ENCODE measurements around the gene SCAF1.
"Not testable (repeated sequence)": the region's sequence is repeated elsewhere in the genome, so short reads cannot be mapped to it uniquely, and the experiment has no call there.

The SCAF1 gene

DNA sequence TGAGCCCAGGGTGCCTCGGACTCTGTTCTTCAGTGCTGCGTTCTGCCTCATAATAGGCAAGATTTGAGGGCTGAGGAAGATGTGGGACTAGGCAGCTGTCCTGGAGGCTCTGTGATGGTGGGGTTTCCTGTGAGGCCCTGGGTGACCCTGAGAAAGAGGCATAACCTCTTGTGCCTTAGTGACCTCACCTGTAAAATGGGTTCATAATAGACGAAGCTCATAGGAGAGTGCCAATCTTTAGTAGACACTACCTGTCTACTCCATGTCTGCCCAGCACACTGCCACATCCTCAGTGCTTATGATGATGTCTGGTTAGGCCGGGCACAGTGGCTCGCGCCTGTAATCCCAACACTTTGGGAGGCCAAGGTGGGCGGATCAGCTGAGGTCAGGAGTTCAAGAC is 25.5 kb upstream of the SCAF1 start:
- POLR2A ChIA-PET: no interaction called here
- DNase-seq (ENCODE audit: extremely low spot score): no peak
- CTCF ChIA-PET: interaction anchor here (0.9 to 1.7 kb wide), 2 partner anchors 46 to 47 kb away, joined by 3 to 9 read pairs; no protein-coding TSS in a partner anchor
- TF ChIP-seq, protein P1, sequence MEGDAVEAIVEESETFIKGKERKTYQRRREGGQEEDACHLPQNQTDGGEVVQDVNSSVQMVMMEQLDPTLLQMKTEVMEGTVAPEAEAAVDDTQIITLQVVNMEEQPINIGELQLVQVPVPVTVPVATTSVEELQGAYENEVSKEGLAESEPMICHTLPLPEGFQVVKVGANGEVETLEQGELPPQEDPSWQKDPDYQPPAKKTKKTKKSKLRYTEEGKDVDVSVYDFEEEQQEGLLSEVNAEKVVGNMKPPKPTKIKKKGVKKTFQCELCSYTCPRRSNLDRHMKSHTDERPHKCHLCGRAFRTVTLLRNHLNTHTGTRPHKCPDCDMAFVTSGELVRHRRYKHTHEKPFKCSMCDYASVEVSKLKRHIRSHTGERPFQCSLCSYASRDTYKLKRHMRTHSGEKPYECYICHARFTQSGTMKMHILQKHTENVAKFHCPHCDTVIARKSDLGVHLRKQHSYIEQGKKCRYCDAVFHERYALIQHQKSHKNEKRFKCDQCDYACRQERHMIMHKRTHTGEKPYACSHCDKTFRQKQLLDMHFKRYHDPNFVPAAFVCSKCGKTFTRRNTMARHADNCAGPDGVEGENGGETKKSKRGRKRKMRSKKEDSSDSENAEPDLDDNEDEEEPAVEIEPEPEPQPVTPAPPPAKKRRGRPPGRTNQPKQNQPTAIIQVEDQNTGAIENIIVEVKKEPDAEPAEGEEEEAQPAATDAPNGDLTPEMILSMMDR (IDR thresholded peaks at IDR 0.05; ENCODE audit: control extremely low read depth, extremely low read depth, low read depth, missing control alignments): no peak

- DNase-seq (ENCODE audit: extremely low spot score): no peak
- TF ChIP-seq, protein P1 (IDR thresholded peaks at IDR 0.05; ENCODE audit: control extremely low read depth, extremely low read depth, low read depth, missing control alignments): no peak
- ChIA-PET POLR2A (no interaction called here), CTCF (interaction anchor here (1.7 kb wide), 1 partner anchor 47 kb away, joined by 9 read pairs; no protein-coding TSS in a partner anchor)
Measured at GRCh38 chr19:49616945-49617344, 25.1 kb upstream of the SCAF1 start.

DNA sequence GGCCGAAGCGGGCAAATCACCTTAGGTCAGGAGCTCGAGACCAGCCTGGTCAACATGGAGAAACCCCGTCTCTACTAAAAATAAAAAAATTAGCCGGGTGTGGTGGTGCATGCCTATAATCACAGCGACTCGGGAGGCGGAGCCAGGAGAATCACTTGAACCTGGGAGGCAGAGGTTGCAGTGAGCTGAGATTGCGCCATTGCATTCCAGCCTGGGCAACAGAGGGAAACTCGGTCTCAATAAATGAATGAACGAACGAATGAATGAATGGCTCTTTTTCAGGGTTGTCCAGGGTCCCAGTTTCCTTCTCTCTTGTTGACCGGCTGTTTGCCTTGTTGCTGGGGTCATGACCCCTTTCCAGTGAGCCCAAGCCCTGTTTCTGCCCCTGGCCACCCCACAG is 24.1 kb upstream of the SCAF1 start:
- DNase-seq (ENCODE audit: extremely low spot score); POLR2A ChIA-PET: not testable (repeated sequence)
- CTCF ChIA-PET: interaction anchor here (1.2 to 1.7 kb wide), 3 partner anchors 11 to 48 kb away, joined by 4 to 9 read pairs (median 4); no protein-coding TSS in a partner anchor

- TF ChIP-seq, protein P1 (IDR thresholded peaks at IDR 0.05; ENCODE audit: control extremely low read depth, extremely low read depth, low read depth, missing control alignments): no peak
- ChIA-PET CTCF (no interaction called here), POLR2A (no interaction called here)
- DNase-seq (ENCODE audit: extremely low spot score): no peak
Measured at GRCh38 chr19:49624967-49625910, 16.8 kb upstream of the SCAF1 start.

- POLR2A ChIA-PET: no interaction called here
- CTCF ChIA-PET: no interaction called here
- no peak for DNase-seq (ENCODE audit: extremely low spot score)
- TF ChIP-seq, protein P1 (IDR thresholded peaks at IDR 0.05; ENCODE audit: control extremely low read depth, extremely low read depth, low read depth, missing control alignments): no peak
Measured at GRCh38 chr19:49626226-49626625, 15.8 kb upstream of the SCAF1 start.

GRCh38 chr19:49629659-49630058 is 12.3 kb upstream of the SCAF1 start:
- ChIA-PET CTCF (no interaction called here), POLR2A (no interaction called here)
- TF ChIP-seq, protein P1 (IDR thresholded peaks at IDR 0.05; ENCODE audit: control extremely low read depth, extremely low read depth, low read depth, missing control alignments): no peak
- no peak for DNase-seq (ENCODE audit: extremely low spot score)

DNA sequence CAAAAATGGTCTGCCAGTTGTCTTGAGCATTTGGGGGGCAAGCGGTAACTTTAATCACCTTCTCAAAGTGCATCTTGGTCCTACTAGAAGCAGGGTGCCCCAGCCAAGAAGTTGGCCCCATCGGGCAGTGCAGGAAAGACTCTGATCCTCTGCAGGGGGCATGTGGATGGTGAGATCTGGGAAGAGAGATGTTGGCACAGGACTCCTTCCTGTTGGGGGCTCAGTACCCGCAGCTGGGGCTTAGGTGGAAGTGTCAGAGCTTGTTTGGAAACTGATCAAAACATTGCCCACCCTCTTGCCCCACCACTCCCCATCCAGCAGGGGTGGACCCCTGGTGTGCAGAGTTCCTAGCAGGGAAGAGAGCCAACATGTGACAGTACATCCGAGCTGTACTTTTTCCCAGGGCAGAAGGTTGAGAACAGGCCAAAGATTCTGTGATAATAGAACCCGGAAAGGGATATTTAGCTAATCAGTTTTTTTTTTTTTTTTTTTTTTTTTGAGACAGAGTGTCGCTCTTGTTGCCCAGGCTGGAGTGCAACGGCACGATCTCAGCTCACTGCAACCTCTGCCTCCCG is 10.9 kb upstream of the SCAF1 start:
- ChIA-PET POLR2A (interaction anchor here (0.6 kb wide), 1 partner anchor 137 kb away, joined by 4 read pairs; no protein-coding TSS in a partner anchor), CTCF (interaction anchor here (0.8 to 1.2 kb wide), 2 partner anchors 24 to 42 kb away, joined by 3 read pairs; no protein-coding TSS in a partner anchor)
- no peak for DNase-seq (ENCODE audit: extremely low spot score)
- TF ChIP-seq, protein P1 (IDR thresholded peaks at IDR 0.05; ENCODE audit: control extremely low read depth, extremely low read depth, low read depth, missing control alignments): no peak
